Measurements from ENCODE around the gene EGR2.

EGR2 gene

GRCh38 chr10:62801871-62802270 is 14.3 kb downstream of the EGR2 start:
- 100% methylated on average over 3 of the region's 3 CpGs for WGBS (ENCODE audit: insufficient coverage)
- no peak for DNase-seq
- Histone ChIP-seq H3K27ac (ENCODE audit: insufficient read depth in 1 of 2, low read depth in 1 of 2, low read length in 2 of 2, poor library complexity in 1 of 2, severe bottlenecking in 2 of 2) (no peak overlapping the region), H3K27me3 (replicated peaks in 2 of 5; ENCODE audit: control insufficient read depth in 4 of 5, insufficient read depth in 5 of 5, low read length in 4 of 5) (peaks cover 0 to 10% (median 6%) of the 10 kb centered on the region in 5 experiments), H3K9me3 (ENCODE audit: control extremely low read depth in 1 of 5, control insufficient read depth in 4 of 5, insufficient read depth in 2 of 5, low read depth in 1 of 5, low read length in 4 of 5) (peaks cover 0 to 1% (median 0%) of the 10 kb centered on the region in 5 experiments), H3K36me3 (ENCODE audit: control insufficient read depth in 4 of 4, insufficient read depth in 4 of 4, low read length in 3 of 4) (no peaks in the 10 kb centered on the region), H3K4me1 (ENCODE audit: control extremely low read depth in 1 of 4, control insufficient read depth in 4 of 4, insufficient read depth in 4 of 4, low read length in 3 of 4) (peaks cover 6 to 24% (median 17%) of the 10 kb centered on the region in 4 experiments), H3K4me3 (ENCODE audit: control insufficient read depth in 1 of 7, extremely low read depth in 1 of 7, insufficient read depth in 4 of 7, low read depth in 2 of 7, low read length in 6 of 7) (no peak overlapping the region)
- ChIA-PET POLR2A (no interaction called here), CTCF (interaction anchor here (0.9 to 1.7 kb wide), 2 partner anchors 15 to 51 kb away, joined by 3 to 9 read pairs; partner anchors contain the start of gene EGR2)

GRCh38 chr10:62796896-62797295 is 19.3 kb downstream of the EGR2 start:
- 100% methylated on average over 1 of the region's 3 CpGs for WGBS (ENCODE audit: insufficient coverage)
- Histone ChIP-seq H3K27ac (ENCODE audit: insufficient read depth in 1 of 2, low read depth in 1 of 2, low read length in 2 of 2, poor library complexity in 1 of 2, severe bottlenecking in 2 of 2) (no peak overlapping the region), H3K4me3 (ENCODE audit: control insufficient read depth in 1 of 7, extremely low read depth in 1 of 7, insufficient read depth in 4 of 7, low read depth in 2 of 7, low read length in 6 of 7) (no peak overlapping the region), H3K4me1 (ENCODE audit: control extremely low read depth in 1 of 4, control insufficient read depth in 4 of 4, insufficient read depth in 4 of 4, low read length in 3 of 4) (no peaks in the 10 kb centered on the region), H3K9me3 (ENCODE audit: control extremely low read depth in 1 of 5, control insufficient read depth in 4 of 5, insufficient read depth in 2 of 5, low read depth in 1 of 5, low read length in 4 of 5) (peaks cover 0 to 1% (median 0%) of the 10 kb centered on the region in 5 experiments), H3K27me3 (replicated peaks in 2 of 5; ENCODE audit: control insufficient read depth in 4 of 5, insufficient read depth in 5 of 5, low read length in 4 of 5) (peaks cover 0 to 10% (median 9%) of the 10 kb centered on the region in 5 experiments), H3K36me3 (ENCODE audit: control insufficient read depth in 4 of 4, insufficient read depth in 4 of 4, low read length in 3 of 4) (no peaks in the 10 kb centered on the region)
- ChIA-PET POLR2A (no interaction called here), CTCF (interaction anchor here (1.2 kb wide), 1 partner anchor 18 kb away, joined by 3 read pairs; no protein-coding TSS in a partner anchor)
- DNase-seq = no peak

- 100% methylated on average over 1 of the region's 4 CpGs for WGBS (ENCODE audit: insufficient coverage)
- H3K27me3 ChIP-seq (replicated peaks in 2 of 5; ENCODE audit: control insufficient read depth in 4 of 5, insufficient read depth in 5 of 5, low read length in 4 of 5) = peaks cover 0 to 12% (median 9%) of the 10 kb centered on the region in 5 experiments
- CTCF ChIA-PET = no interaction called here
- H3K9me3 ChIP-seq (ENCODE audit: control extremely low read depth in 1 of 5, control insufficient read depth in 4 of 5, insufficient read depth in 2 of 5, low read depth in 1 of 5, low read length in 4 of 5) = peaks cover 0 to 1% (median 0%) of the 10 kb centered on the region in 5 experiments
- POLR2A ChIA-PET = no interaction called here
- no peak overlapping the region for H3K4me3 ChIP-seq (ENCODE audit: control insufficient read depth in 1 of 7, extremely low read depth in 1 of 7, insufficient read depth in 4 of 7, low read depth in 2 of 7, low read length in 6 of 7)
- H3K36me3 ChIP-seq (ENCODE audit: control insufficient read depth in 4 of 4, insufficient read depth in 4 of 4, low read length in 3 of 4) = no peaks in the 10 kb centered on the region
- H3K27ac ChIP-seq (ENCODE audit: insufficient read depth in 1 of 2, low read depth in 1 of 2, low read length in 2 of 2, poor library complexity in 1 of 2, severe bottlenecking in 2 of 2) = no peak overlapping the region
- H3K4me1 ChIP-seq (ENCODE audit: control extremely low read depth in 1 of 4, control insufficient read depth in 4 of 4, insufficient read depth in 4 of 4, low read length in 3 of 4) = no peaks in the 10 kb centered on the region
- DNase-seq = no peak
These were observed 20.4 kb downstream of the EGR2 start for GRCh38 chr10:62795762-62796161.

GRCh38 chr10:62795100-62795499 is 21.1 kb downstream of the EGR2 start:
- Histone ChIP-seq H3K4me3 (ENCODE audit: control insufficient read depth in 1 of 7, extremely low read depth in 1 of 7, insufficient read depth in 4 of 7, low read depth in 2 of 7, low read length in 6 of 7) (no peak overlapping the region), H3K4me1 (ENCODE audit: control extremely low read depth in 1 of 4, control insufficient read depth in 4 of 4, insufficient read depth in 4 of 4, low read length in 3 of 4) (no peaks in the 10 kb centered on the region), H3K27me3 (replicated peaks in 2 of 5; ENCODE audit: control insufficient read depth in 4 of 5, insufficient read depth in 5 of 5, low read length in 4 of 5) (peaks cover 0 to 9% (median 3%) of the 10 kb centered on the region in 5 experiments), H3K36me3 (ENCODE audit: control insufficient read depth in 4 of 4, insufficient read depth in 4 of 4, low read length in 3 of 4) (no peaks in the 10 kb centered on the region), H3K27ac (ENCODE audit: insufficient read depth in 1 of 2, low read depth in 1 of 2, low read length in 2 of 2, poor library complexity in 1 of 2, severe bottlenecking in 2 of 2) (no peak overlapping the region), H3K9me3 (ENCODE audit: control extremely low read depth in 1 of 5, control insufficient read depth in 4 of 5, insufficient read depth in 2 of 5, low read depth in 1 of 5, low read length in 4 of 5) (peaks cover 0 to 1% (median 0%) of the 10 kb centered on the region in 5 experiments)
- POLR2A ChIA-PET = no interaction called here
- CTCF ChIA-PET = no interaction called here
- DNase-seq = no peak

GRCh38 chr10:62794306-62794705 is 21.9 kb downstream of the EGR2 start:
- peaks cover 0 to 1% (median 0%) of the 10 kb centered on the region in 5 experiments for H3K9me3 ChIP-seq (ENCODE audit: control extremely low read depth in 1 of 5, control insufficient read depth in 4 of 5, insufficient read depth in 2 of 5, low read depth in 1 of 5, low read length in 4 of 5)
- H3K4me1 ChIP-seq (ENCODE audit: control extremely low read depth in 1 of 4, control insufficient read depth in 4 of 4, insufficient read depth in 4 of 4, low read length in 3 of 4) = no peaks in the 10 kb centered on the region
- no peak overlapping the region for H3K4me3 ChIP-seq (ENCODE audit: control insufficient read depth in 1 of 7, extremely low read depth in 1 of 7, insufficient read depth in 4 of 7, low read depth in 2 of 7, low read length in 6 of 7)
- 100% methylated on average over 1 of the region's 1 CpG for WGBS (ENCODE audit: insufficient coverage)
- peaks cover 0 to 9% (median 3%) of the 10 kb centered on the region in 5 experiments for H3K27me3 ChIP-seq (replicated peaks in 2 of 5; ENCODE audit: control insufficient read depth in 4 of 5, insufficient read depth in 5 of 5, low read length in 4 of 5)
- ChIA-PET CTCF (no interaction called here), POLR2A (no interaction called here)
- DNase-seq = no peak
- no peaks in the 10 kb centered on the region for H3K36me3 ChIP-seq (ENCODE audit: control insufficient read depth in 4 of 4, insufficient read depth in 4 of 4, low read length in 3 of 4)
- H3K27ac ChIP-seq (ENCODE audit: insufficient read depth in 1 of 2, low read depth in 1 of 2, low read length in 2 of 2, poor library complexity in 1 of 2, severe bottlenecking in 2 of 2) = no peak overlapping the region

GRCh38 chr10:62792261-62792660 is 23.9 kb downstream of the EGR2 start:
- DNase-seq = no peak
- Histone ChIP-seq H3K27ac (ENCODE audit: insufficient read depth in 1 of 2, low read depth in 1 of 2, low read length in 2 of 2, poor library complexity in 1 of 2, severe bottlenecking in 2 of 2) (no peak overlapping the region), H3K9me3 (ENCODE audit: control extremely low read depth in 1 of 5, control insufficient read depth in 4 of 5, insufficient read depth in 2 of 5, low read depth in 1 of 5, low read length in 4 of 5) (no peaks in the 10 kb centered on the region), H3K27me3 (replicated peaks in 2 of 5; ENCODE audit: control insufficient read depth in 4 of 5, insufficient read depth in 5 of 5, low read length in 4 of 5) (peaks cover 0 to 6% (median 0%) of the 10 kb centered on the region in 5 experiments), H3K36me3 (ENCODE audit: control insufficient read depth in 4 of 4, insufficient read depth in 4 of 4, low read length in 3 of 4) (no peaks in the 10 kb centered on the region), H3K4me1 (ENCODE audit: control extremely low read depth in 1 of 4, control insufficient read depth in 4 of 4, insufficient read depth in 4 of 4, low read length in 3 of 4) (no peaks in the 10 kb centered on the region), H3K4me3 (ENCODE audit: control insufficient read depth in 1 of 7, extremely low read depth in 1 of 7, insufficient read depth in 4 of 7, low read depth in 2 of 7, low read length in 6 of 7) (no peak overlapping the region)
- ChIA-PET CTCF (interaction anchor here (0.7 kb wide), 1 partner anchor 40 kb away, joined by 3 read pairs; no protein-coding TSS in a partner anchor), POLR2A (no interaction called here)
- WGBS (ENCODE audit: insufficient coverage) = 100% methylated on average over 2 of the region's 5 CpGs

- ChIA-PET CTCF (no interaction called here), POLR2A (no interaction called here)
These were observed 25.6 kb downstream of the EGR2 start for GRCh38 chr10:62790571-62790970.

More at GRCh38 chr10:62790571-62790970, 25.6 kb downstream of the EGR2 start:
- Histone ChIP-seq H3K4me1 (ENCODE audit: control extremely low read depth in 1 of 4, control insufficient read depth in 4 of 4, insufficient read depth in 4 of 4, low read length in 3 of 4) (no peaks in the 10 kb centered on the region), H3K9me3 (ENCODE audit: control extremely low read depth in 1 of 5, control insufficient read depth in 4 of 5, insufficient read depth in 2 of 5, low read depth in 1 of 5, low read length in 4 of 5) (peaks cover 0 to under 1% (median 0%) of the 10 kb centered on the region in 5 experiments), H3K27me3 (replicated peaks in 2 of 5; ENCODE audit: control insufficient read depth in 4 of 5, insufficient read depth in 5 of 5, low read length in 4 of 5) (peaks cover 0 to 3% (median 0%) of the 10 kb centered on the region in 5 experiments), H3K4me3 (ENCODE audit: control insufficient read depth in 1 of 7, extremely low read depth in 1 of 7, insufficient read depth in 4 of 7, low read depth in 2 of 7, low read length in 6 of 7) (no peak overlapping the region), H3K36me3 (ENCODE audit: control insufficient read depth in 4 of 4, insufficient read depth in 4 of 4, low read length in 3 of 4) (no peaks in the 10 kb centered on the region), H3K27ac (ENCODE audit: insufficient read depth in 1 of 2, low read depth in 1 of 2, low read length in 2 of 2, poor library complexity in 1 of 2, severe bottlenecking in 2 of 2) (no peak overlapping the region)
- DNase-seq = no peak
- 100% methylated on average over 2 of the region's 2 CpGs for WGBS (ENCODE audit: insufficient coverage)
